Measurements from ENCODE around the gene CADPS2. TPM values are rescaled to one million over a fixed set of nuclear protein-coding genes. Genes with fewer than 3 reads are reported as not detected.

CADPS2 gene
- total RNA-seq, 3 donors from 2014 or later (not counting 1 experiment from before 2014, with no cell fraction given) = not detected

- TF ChIP-seq CTCF (IDR thresholded peaks at IDR 0.05) = no peak
- Histone ChIP-seq H3K4me3 (ENCODE audit: low read length) (no peak overlapping the region), H3K27me3 (ENCODE audit: control insufficient read depth, insufficient read depth, low read length) (no peaks in the 10 kb centered on the region), H3K36me3 (ENCODE audit: control insufficient read depth, insufficient read depth, low read length) (no peaks in the 10 kb centered on the region), H3K4me1 (ENCODE audit: control insufficient read depth, insufficient read depth, low read length) (no peaks in the 10 kb centered on the region), H3K27ac (ENCODE audit: low read length) (no peak overlapping the region), H3K9me3 (ENCODE audit: control insufficient read depth, insufficient read depth, low read length) (no peaks in the 10 kb centered on the region)
- no peaks in the 10 kb centered on the region for H3K27me3 Mint-ChIP-seq (ENCODE audit: low read depth in 2 of 2)
- WGBS (ENCODE audit: insufficient coverage) = 85% methylated on average over 3 of the region's 3 CpGs
- peaks cover 13 to 19% of the 10 kb centered on the region in 2 donors for H3K9me3 Mint-ChIP-seq
- no peak overlapping the region for H3K4me3 Mint-ChIP-seq
- no peaks in the 10 kb centered on the region for H3K4me1 Mint-ChIP-seq
- no peak for ATAC-seq
- H3K27ac Mint-ChIP-seq = no peak overlapping the region
- DNase-seq = no peak
- intact Hi-C loops (cut with micrococcal nuclease) = no loop called here
- no peaks in the 10 kb centered on the region for H3K36me3 Mint-ChIP-seq
Observed at GRCh38 chr7:122813845-122814244, 72.4 kb downstream of the CADPS2 start.

- H3K4me1 ChIP-seq (ENCODE audit: control insufficient read depth, insufficient read depth, low read length) = no peaks in the 10 kb centered on the region
- H3K9me3 ChIP-seq (ENCODE audit: control insufficient read depth, insufficient read depth, low read length) = no peaks in the 10 kb centered on the region
- no peak overlapping the region for H3K27ac Mint-ChIP-seq
- H3K9me3 Mint-ChIP-seq = peaks cover 2 to 6% of the 10 kb centered on the region in 2 donors
- no peak overlapping the region for H3K27ac ChIP-seq (ENCODE audit: low read length)
- intact Hi-C loops (cut with micrococcal nuclease) = no loop called here
- H3K36me3 Mint-ChIP-seq = no peaks in the 10 kb centered on the region
- peaks cover 0 to 5% of the 10 kb centered on the region in 2 donors for H3K4me1 Mint-ChIP-seq
- H3K4me3 Mint-ChIP-seq = no peak overlapping the region
- no peak for ATAC-seq
- WGBS (ENCODE audit: insufficient coverage) = 100% methylated on average over 1 of the region's 1 CpG
- no peak overlapping the region for H3K4me3 ChIP-seq (ENCODE audit: low read length)
- no peaks in the 10 kb centered on the region for H3K27me3 Mint-ChIP-seq (ENCODE audit: low read depth in 2 of 2)
- no peak for TF ChIP-seq CTCF (IDR thresholded peaks at IDR 0.05)
- DNase-seq = no peak
- H3K27me3 ChIP-seq (ENCODE audit: control insufficient read depth, insufficient read depth, low read length) = no peaks in the 10 kb centered on the region
- no peaks in the 10 kb centered on the region for H3K36me3 ChIP-seq (ENCODE audit: control insufficient read depth, insufficient read depth, low read length)
Observed at GRCh38 chr7:122803851-122804250, 82.4 kb downstream of the CADPS2 start.

GRCh38 chr7:122803323-122803722 lies 82.9 kb downstream of the CADPS2 start:
- Mint-ChIP-seq H3K36me3 (no peaks in the 10 kb centered on the region), H3K4me3 (no peak overlapping the region), H3K27ac (no peak overlapping the region), H3K27me3 (ENCODE audit: low read depth in 2 of 2) (no peaks in the 10 kb centered on the region), H3K9me3 (peaks cover 2 to 6% of the 10 kb centered on the region in 2 donors), H3K4me1 (peaks cover 0 to 5% of the 10 kb centered on the region in 2 donors)
- 47% methylated on average over 1 of the region's 2 CpGs for WGBS (ENCODE audit: insufficient coverage)
- Histone ChIP-seq H3K27me3 (ENCODE audit: control insufficient read depth, insufficient read depth, low read length) (no peaks in the 10 kb centered on the region), H3K9me3 (ENCODE audit: control insufficient read depth, insufficient read depth, low read length) (no peaks in the 10 kb centered on the region), H3K27ac (ENCODE audit: low read length) (no peak overlapping the region), H3K4me1 (ENCODE audit: control insufficient read depth, insufficient read depth, low read length) (no peaks in the 10 kb centered on the region), H3K36me3 (ENCODE audit: control insufficient read depth, insufficient read depth, low read length) (no peaks in the 10 kb centered on the region), H3K4me3 (ENCODE audit: low read length) (no peak overlapping the region)
- DNase-seq (no peak), ATAC-seq (no peak)
- TF ChIP-seq CTCF (IDR thresholded peaks at IDR 0.05) = no peak
- intact Hi-C loops (cut with micrococcal nuclease) = no loop called here

- intact Hi-C loops (cut with micrococcal nuclease) = no loop called here
Observed at GRCh38 chr7:122802301-122802751, 83.9 kb downstream of the CADPS2 start.

More at GRCh38 chr7:122802301-122802751, 83.9 kb downstream of the CADPS2 start:
- Mint-ChIP-seq H3K4me1 (peaks cover 0 to 5% of the 10 kb centered on the region in 2 donors), H3K9me3 (peaks cover 2 to 8% of the 10 kb centered on the region in 2 donors), H3K27ac (no peak overlapping the region), H3K27me3 (ENCODE audit: low read depth in 2 of 2) (no peaks in the 10 kb centered on the region), H3K4me3 (no peak overlapping the region), H3K36me3 (no peaks in the 10 kb centered on the region)
- DNase-seq (no peak), ATAC-seq (no peak)
- 39% methylated on average over 6 of the region's 6 CpGs for WGBS (ENCODE audit: insufficient coverage)
- no peak overlapping the region for H3K27ac ChIP-seq (ENCODE audit: low read length)
- H3K9me3 ChIP-seq (ENCODE audit: control insufficient read depth, insufficient read depth, low read length) = no peaks in the 10 kb centered on the region
- H3K27me3 ChIP-seq (ENCODE audit: control insufficient read depth, insufficient read depth, low read length) = no peaks in the 10 kb centered on the region
- no peak for TF ChIP-seq CTCF (IDR thresholded peaks at IDR 0.05)
- H3K4me1 ChIP-seq (ENCODE audit: control insufficient read depth, insufficient read depth, low read length) = no peaks in the 10 kb centered on the region
- H3K36me3 ChIP-seq (ENCODE audit: control insufficient read depth, insufficient read depth, low read length) = no peaks in the 10 kb centered on the region
- H3K4me3 ChIP-seq (ENCODE audit: low read length) = no peak overlapping the region
